ENCODE data around the gene SAFB2. TPM values are rescaled to one million over a fixed set of nuclear protein-coding genes. Genes with fewer than 3 reads are reported as not detected.

Gene SAFB2
- total RNA-seq, 1 donor from 2014 or later: 74.2 TPM

DNA sequence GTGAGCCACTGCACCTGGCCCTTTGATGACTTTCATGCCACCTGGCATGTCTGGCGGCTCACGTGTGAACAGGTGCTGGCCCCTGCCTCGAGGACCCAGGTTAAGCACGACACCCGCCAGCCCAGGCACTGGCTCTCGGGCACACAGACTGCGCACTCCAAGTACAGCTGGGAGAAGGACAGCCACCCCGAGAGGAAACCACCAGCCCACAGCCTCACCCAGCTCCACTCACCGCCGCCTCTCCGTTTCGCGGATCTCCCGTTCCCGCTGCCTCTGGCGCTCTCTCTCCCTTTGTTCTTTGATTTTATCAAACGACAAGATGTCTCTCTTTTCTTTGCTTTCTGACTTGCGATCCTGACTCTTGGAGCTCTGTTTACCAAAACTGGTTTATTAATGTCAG is 27.4 kb downstream of the SAFB2 start:
- Histone ChIP-seq H3K4me1 (no peaks in the 10 kb centered on the region), H3K36me3 (peaks cover 100% of the 10 kb centered on the region), H3K27me3 (no peaks in the 10 kb centered on the region), H3K27ac (no peak overlapping the region), H3K4me3 (no peak overlapping the region), H3K9me3 (no peaks in the 10 kb centered on the region)
- DNase-seq (no peak), ATAC-seq (no peak)
- intact Hi-C loops (cut with DNase I): no loop called here
- TF ChIP-seq, protein P1, sequence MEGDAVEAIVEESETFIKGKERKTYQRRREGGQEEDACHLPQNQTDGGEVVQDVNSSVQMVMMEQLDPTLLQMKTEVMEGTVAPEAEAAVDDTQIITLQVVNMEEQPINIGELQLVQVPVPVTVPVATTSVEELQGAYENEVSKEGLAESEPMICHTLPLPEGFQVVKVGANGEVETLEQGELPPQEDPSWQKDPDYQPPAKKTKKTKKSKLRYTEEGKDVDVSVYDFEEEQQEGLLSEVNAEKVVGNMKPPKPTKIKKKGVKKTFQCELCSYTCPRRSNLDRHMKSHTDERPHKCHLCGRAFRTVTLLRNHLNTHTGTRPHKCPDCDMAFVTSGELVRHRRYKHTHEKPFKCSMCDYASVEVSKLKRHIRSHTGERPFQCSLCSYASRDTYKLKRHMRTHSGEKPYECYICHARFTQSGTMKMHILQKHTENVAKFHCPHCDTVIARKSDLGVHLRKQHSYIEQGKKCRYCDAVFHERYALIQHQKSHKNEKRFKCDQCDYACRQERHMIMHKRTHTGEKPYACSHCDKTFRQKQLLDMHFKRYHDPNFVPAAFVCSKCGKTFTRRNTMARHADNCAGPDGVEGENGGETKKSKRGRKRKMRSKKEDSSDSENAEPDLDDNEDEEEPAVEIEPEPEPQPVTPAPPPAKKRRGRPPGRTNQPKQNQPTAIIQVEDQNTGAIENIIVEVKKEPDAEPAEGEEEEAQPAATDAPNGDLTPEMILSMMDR (IDR thresholded peaks at IDR 0.05): no peak

DNA sequence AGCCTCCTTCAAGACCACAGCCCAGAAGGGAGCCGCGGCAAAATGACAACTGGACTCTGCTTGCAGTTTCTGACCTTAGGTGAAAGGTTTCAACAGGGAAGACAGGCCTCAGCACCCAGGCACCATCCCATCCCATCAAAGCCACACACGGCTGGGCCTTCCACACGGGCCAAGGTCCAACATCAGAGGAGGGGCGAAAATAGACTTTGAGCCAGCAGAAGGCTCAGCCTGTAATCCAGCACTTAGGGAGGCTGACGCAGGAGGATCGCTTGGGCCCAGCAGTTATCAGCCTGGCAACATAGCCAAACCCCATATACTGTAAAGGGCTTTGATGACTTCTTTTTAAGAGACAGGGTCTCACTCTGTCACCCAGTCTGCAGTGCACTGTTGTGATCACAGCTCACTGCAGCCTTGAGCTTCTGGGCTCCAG is 28.0 kb downstream of the SAFB2 start:
- no peak overlapping the region for H3K27ac ChIP-seq
- no peaks in the 10 kb centered on the region for H3K4me1 ChIP-seq
- H3K4me3 ChIP-seq: no peak overlapping the region
- DNase-seq: no peak
- H3K36me3 ChIP-seq: peaks cover 100% of the 10 kb centered on the region
- TF ChIP-seq, protein P1 (IDR thresholded peaks at IDR 0.05): no peak
- H3K27me3 ChIP-seq: no peaks in the 10 kb centered on the region
- intact Hi-C loops (cut with DNase I): no loop called here
- no peaks in the 10 kb centered on the region for H3K9me3 ChIP-seq
- no peak for ATAC-seq

DNA sequence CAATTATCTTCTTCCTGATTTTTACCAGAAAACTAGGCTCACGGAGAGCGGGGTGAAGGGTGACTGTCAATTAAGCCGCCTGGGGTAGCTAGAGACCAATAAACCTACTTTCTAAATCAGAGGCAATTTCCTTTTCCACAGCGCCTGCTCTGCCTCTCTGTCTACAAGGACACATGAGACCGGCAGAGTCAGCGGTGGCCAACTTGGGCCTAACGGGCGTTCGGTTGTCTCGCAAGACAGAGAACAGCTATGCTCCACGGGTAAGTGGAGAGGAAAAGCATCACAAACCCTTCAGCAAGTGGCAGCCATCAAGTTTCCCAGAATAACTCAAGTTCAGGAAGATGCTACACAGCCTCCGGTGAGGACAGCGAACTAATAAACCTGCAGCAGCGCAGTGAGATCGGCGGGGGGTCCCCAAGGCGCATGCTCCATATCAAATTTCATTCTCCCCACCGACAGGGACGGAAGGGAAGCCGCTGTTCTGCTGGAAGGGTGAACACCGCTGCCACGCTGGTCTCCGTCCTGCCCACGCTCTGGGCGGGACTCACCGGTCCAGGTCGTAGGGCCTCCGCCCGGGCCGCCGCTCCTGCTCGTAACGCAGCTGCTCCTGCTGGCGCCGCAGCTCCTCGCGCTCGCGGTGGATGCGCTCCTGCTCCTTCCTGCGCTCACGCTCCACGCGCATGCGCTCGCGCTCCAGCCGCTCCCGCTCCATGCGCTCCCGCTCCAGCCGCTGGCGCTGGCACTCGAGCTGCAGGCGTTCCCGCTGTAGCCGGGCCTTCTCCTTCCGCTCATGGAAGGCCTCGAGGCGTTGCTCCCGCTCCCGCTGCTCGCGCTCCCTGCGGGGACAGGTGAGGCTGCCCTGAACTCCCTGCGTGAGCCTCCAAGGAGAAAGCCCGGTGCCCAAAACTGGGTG is 29.0 kb downstream of the SAFB2 start:
- peaks cover 100% of the 10 kb centered on the region for H3K36me3 ChIP-seq
- peak; percentile 9 for ATAC-seq

DNA sequence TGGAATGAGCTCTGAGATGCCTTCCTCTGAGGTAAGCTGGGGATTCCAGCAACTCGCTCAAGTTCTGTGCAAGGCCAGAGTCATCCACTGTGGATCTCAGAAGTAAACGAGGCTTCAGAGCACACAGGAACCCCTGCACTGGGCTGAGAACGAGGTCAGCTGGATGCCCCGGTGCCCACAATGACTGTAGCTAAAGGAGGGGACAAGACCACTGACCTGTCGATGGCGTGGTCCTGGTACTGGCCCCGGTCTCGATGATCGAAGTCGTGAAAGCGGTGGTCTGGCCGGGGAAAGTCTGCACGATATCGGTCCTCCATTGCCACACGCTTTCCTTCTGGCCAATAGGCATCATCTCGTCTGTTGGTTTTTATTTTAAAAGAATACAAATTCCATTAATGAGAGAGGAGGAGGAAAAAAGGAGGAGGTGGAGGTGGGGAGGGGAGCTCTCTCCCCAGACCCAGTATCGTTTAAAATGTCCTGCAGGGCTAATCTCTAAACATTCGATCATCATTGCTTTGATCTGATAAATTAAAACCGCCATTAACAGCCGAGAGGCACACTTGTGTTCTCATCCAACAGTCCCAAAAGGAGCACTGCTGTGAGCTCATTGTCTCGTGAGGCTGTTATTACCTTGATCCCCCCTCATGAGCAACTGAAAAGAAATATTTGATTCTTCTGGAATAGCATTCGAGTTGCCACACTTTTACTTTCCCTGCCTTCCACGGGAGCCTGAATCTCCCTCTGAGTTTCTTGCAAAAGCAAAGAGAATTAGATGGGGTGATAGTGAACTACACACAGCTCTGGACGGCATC is 29.8 kb downstream of the SAFB2 start:
- Histone ChIP-seq H3K36me3 (peaks cover 100% of the 10 kb centered on the region), H3K4me1 (no peaks in the 10 kb centered on the region), H3K9me3 (no peaks in the 10 kb centered on the region), H3K27me3 (no peaks in the 10 kb centered on the region), H3K4me3 (no peak overlapping the region), H3K27ac (no peak overlapping the region)
- intact Hi-C loops (cut with DNase I): no loop called here
- DNase-seq (no peak), ATAC-seq (no peak)
- TF ChIP-seq, protein P1 (IDR thresholded peaks at IDR 0.05): no peak

More for the DNA sequence above, 29.0 kb downstream of the SAFB2 start:
- Histone ChIP-seq H3K4me1 (no peaks in the 10 kb centered on the region), H3K27me3 (no peaks in the 10 kb centered on the region), H3K27ac (no peak overlapping the region), H3K9me3 (no peaks in the 10 kb centered on the region), H3K4me3 (no peak overlapping the region)
- TF ChIP-seq, protein P1 (IDR thresholded peaks at IDR 0.05): no peak
- no peak for DNase-seq
- intact Hi-C loops (cut with DNase I): no loop called here

DNA sequence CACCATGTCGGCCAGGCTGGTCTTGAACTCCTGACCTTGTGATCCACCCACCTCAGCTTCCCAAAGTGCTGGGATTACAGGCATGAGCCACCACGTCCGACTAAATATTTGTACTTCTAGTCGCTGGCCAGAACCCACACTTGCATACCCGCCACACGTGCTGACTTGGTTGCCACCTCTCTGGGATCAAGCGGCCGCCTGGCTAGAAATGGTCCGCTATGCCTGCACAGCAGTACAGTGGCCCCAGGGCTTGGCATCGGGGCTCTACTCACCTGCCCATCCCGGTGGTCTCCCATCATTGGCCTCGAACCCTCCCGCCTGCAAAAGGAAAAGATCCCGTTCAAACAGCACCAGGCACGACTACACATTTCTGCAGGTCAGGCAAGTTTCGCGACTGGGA is 31.1 kb downstream of the SAFB2 start:
- H3K27ac ChIP-seq: no peak overlapping the region
- no peaks in the 10 kb centered on the region for H3K4me1 ChIP-seq
- TF ChIP-seq, protein P1 (IDR thresholded peaks at IDR 0.05): no peak
- H3K36me3 ChIP-seq: peaks cover 100% of the 10 kb centered on the region
- ATAC-seq: no peak
- H3K27me3 ChIP-seq: no peaks in the 10 kb centered on the region
- no peak for DNase-seq
- intact Hi-C loops (cut with DNase I): no loop called here
- H3K9me3 ChIP-seq: no peaks in the 10 kb centered on the region
- no peak overlapping the region for H3K4me3 ChIP-seq
